Upper lobe of right lung (tissue), 1 donor: ENCODE data around the gene AGAP2. TPM values are rescaled to one million over a fixed set of nuclear protein-coding genes. Genes with fewer than 3 reads are reported as not detected.
A peak's percentile ranks its signal among the peaks of the same experiment; 100 is the strongest.
"Not testable (repeated sequence)": the region's sequence is repeated elsewhere in the genome, so short reads cannot be mapped to it uniquely, and the experiment has no call there.

Experiments
- ATAC-seq: fragments of 200-7000 bp; cut with Tn5 transposase; one replicate; pipeline ENCODE4 v1.9.1; 2020; ENCODE audit warnings: mild to moderate bottlenecking, moderate library complexity
- DNase-seq: peaks from one replicate; pipeline ENCODE4 v3.0.0-alpha.2; 2020
- H3K27ac ChIP-seq: fragments of 200-600 bp; one replicate; pipeline ENCODE4 v1.8.0; 2022
- H3K27me3 ChIP-seq: fragments of 200-600 bp; one replicate; pipeline ENCODE4 v1.8.0; 2022; ENCODE audit warnings: mild to moderate bottlenecking
- H3K36me3 ChIP-seq: fragments of 200-600 bp; one replicate; pipeline ENCODE4 v1.8.0; 2022
- H3K4me1 ChIP-seq: fragments of 200-600 bp; one replicate; pipeline ENCODE4 v1.8.0; 2022
- H3K4me3 ChIP-seq: fragments of 200-600 bp; one replicate; pipeline ENCODE4 v1.8.0; 2022; ENCODE audit warnings: mild to moderate bottlenecking
- H3K9me3 ChIP-seq: fragments of 200-600 bp; one replicate; pipeline ENCODE4 v1.8.0; 2022
- CTCF ChIP-seq: fragments of 200-600 bp; IDR thresholded peaks from one replicate; pipeline ENCODE4 v1.8.0; 2022; ENCODE audit warnings: antibody characterized with exemption
- intact Hi-C: fragments of 100-400 bp; cut with DNase I; formaldehyde crosslinking; loops from one replicate; pipeline ENCODE4 v1.11.0; 2022
- total RNA-seq: library from RNA; stranded (reverse); fragmentation: NEBNext Ultra II Directional; extraction: Animal tissue kit (Norgen Biotek cat#: 25700); gene quantifications from one replicate; pipeline ENCODE4 v1.2.1, GENCODE V29; 2021
- donor health status: DM: no; HTN: yes; CAD: no; lungs with severe emphysema.

The AGAP2 gene
- total RNA-seq, 1 donor from 2014 or later: 5.4 TPM

GRCh38 chr12:57725851-57726150, 12.7 kb downstream of the AGAP2 start:
- Histone ChIP-seq H3K36me3 (peaks cover 4% of the 10 kb centered on the region), H3K4me3 (peak overlapping the region; percentile 67), H3K4me1 (peaks cover 5% of the 10 kb centered on the region), H3K9me3 (no peaks in the 10 kb centered on the region), H3K27ac (peak overlapping the region; percentile 73), H3K27me3 (no peaks in the 10 kb centered on the region)
- ATAC-seq: no peak
- intact Hi-C loops: no loop called here
- no peak for DNase-seq
- TF ChIP-seq CTCF: no peak

GRCh38 chr12:57724936-57725740, 13.4 kb downstream of the AGAP2 start:
- Histone ChIP-seq H3K36me3 (peaks cover 11% of the 10 kb centered on the region), H3K27ac (no peak overlapping the region), H3K27me3 (no peaks in the 10 kb centered on the region), H3K4me1 (peaks cover 5% of the 10 kb centered on the region), H3K4me3 (no peak overlapping the region), H3K9me3 (no peaks in the 10 kb centered on the region)
- no peak for DNase-seq
- no peak for ATAC-seq
- intact Hi-C loops: no loop called here
- TF ChIP-seq CTCF: no peak

GRCh38 chr12:57724003-57724935, 14.3 kb downstream of the AGAP2 start:
- no peak overlapping the region for H3K4me3 ChIP-seq
- intact Hi-C loops: no loop called here
- H3K4me1 ChIP-seq: peaks cover 5% of the 10 kb centered on the region
- ATAC-seq: no peak
- TF ChIP-seq CTCF: no peak
- peaks cover 20% of the 10 kb centered on the region for H3K36me3 ChIP-seq
- no peaks in the 10 kb centered on the region for H3K9me3 ChIP-seq
- DNase-seq: no peak
- H3K27ac ChIP-seq: no peak overlapping the region
- H3K27me3 ChIP-seq: no peaks in the 10 kb centered on the region

- H3K36me3 ChIP-seq: peaks cover 27% of the 10 kb centered on the region
- peaks cover 5% of the 10 kb centered on the region for H3K4me1 ChIP-seq
- intact Hi-C loops: no loop called here
- no peak overlapping the region for H3K4me3 ChIP-seq
- H3K27me3 ChIP-seq: no peaks in the 10 kb centered on the region
- H3K27ac ChIP-seq: no peak overlapping the region
- ATAC-seq: no peak
- no peak for DNase-seq
- H3K9me3 ChIP-seq: no peaks in the 10 kb centered on the region
- TF ChIP-seq CTCF: no peak
Observed at GRCh38 chr12:57723630-57723962, 14.9 kb downstream of the AGAP2 start.

- no peak for ATAC-seq
- H3K27ac ChIP-seq: no peak overlapping the region
- no peak for TF ChIP-seq CTCF
- H3K27me3 ChIP-seq: no peaks in the 10 kb centered on the region
- no peaks in the 10 kb centered on the region for H3K9me3 ChIP-seq
- H3K36me3 ChIP-seq: peaks cover 33% of the 10 kb centered on the region
- no peak for DNase-seq
- peaks cover 5% of the 10 kb centered on the region for H3K4me1 ChIP-seq
- H3K4me3 ChIP-seq: no peak overlapping the region
- intact Hi-C loops: no loop called here
Observed at GRCh38 chr12:57722716-57723629, 15.6 kb downstream of the AGAP2 start.

GRCh38 chr12:57721846-57722608, 16.5 kb downstream of the AGAP2 start:
- intact Hi-C loops: not testable (repeated sequence)

More at GRCh38 chr12:57721846-57722608, 16.5 kb downstream of the AGAP2 start:
- not testable (repeated sequence) for H3K9me3 ChIP-seq, H3K4me1 ChIP-seq, H3K27me3 ChIP-seq, DNase-seq, H3K4me3 ChIP-seq, ATAC-seq, H3K27ac ChIP-seq
- H3K36me3 ChIP-seq: peaks cover 42% of the 10 kb centered on the region
